GM08714 (cell line): ENCODE measurements around the gene STARD9.
"Not testable (repeated sequence)": the region's sequence is repeated elsewhere in the genome, so short reads cannot be mapped to it uniquely, and the experiment has no call there.

Experiments used
- H3K4me3 ChIP-seq: fragments of 200-500 bp; sonication (Bioruptor generic); 2 replicates; pipeline ENCODE4 v1.5.1; 2014; ENCODE audit warnings: mild to moderate bottlenecking, low read length, inconsistent platforms
- ZNF274 ChIP-seq: IDR thresholded peaks from 2 replicates; pipeline ENCODE4 v1.6.1; 2012; ENCODE audit warnings: mild to moderate bottlenecking, low read depth, low read length

The STARD9 gene

GRCh38 chr15:42760759-42761158, 185.4 kb downstream of the STARD9 start:
- no peak overlapping the region for H3K4me3 ChIP-seq
- no peak for TF ChIP-seq ZNF274

DNA sequence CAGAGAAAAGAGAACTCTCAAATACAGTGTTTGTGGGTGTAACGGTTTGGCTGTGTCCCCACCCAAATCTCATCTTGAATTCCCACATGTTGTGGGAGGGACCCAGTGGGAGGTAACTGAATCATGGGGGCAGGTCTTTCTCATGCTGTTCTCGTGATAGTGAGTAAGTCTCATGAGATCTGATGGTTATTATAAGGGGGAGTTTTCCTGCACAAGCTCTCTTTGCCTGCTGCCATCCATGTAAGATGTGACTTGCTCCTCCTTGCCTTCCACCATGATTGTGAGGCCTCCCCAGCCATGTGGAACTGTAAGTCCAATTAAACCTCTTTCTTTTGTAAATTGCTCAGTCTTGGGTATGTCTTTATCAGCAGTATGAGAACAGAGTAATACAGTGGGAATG, 186.4 kb downstream of the STARD9 start:
- H3K4me3 ChIP-seq: not testable (repeated sequence)

- not testable (repeated sequence) for H3K4me3 ChIP-seq
Measured at GRCh38 chr15:42764154-42764731, 188.8 kb downstream of the STARD9 start.

GRCh38 chr15:42766109-42766508, 190.7 kb downstream of the STARD9 start:
- not testable (repeated sequence) for H3K4me3 ChIP-seq
